Activated T-cell treated with anti-CD3 and anti-CD28 coated beads, Interleukin-2, amount 50 U/mL, for 4 hours (primary cell): ENCODE results near the gene CCDC15. TPM values are rescaled to one million over a fixed set of nuclear protein-coding genes. Genes with fewer than 3 reads are reported as not detected.
"Not testable (repeated sequence)": the region's sequence is repeated elsewhere in the genome, so short reads cannot be mapped to it uniquely, and the experiment has no call there.

Experiments
- ATAC-seq, 2 donors: fragments of 200-7000 bp; cut with Tn5 transposase; one replicate each; pipeline ENCODE4 v1.10.0; 2021
- DNase-seq: peaks from one replicate; pipeline ENCODE4 v3.0.0-alpha.2; 2020
- H3K27me3 Mint-ChIP-seq: one replicate; pipeline ENCODE4 v1.8.0; 2021; ENCODE audit warnings: low read depth, mixed read lengths
- H3K36me3 Mint-ChIP-seq: one replicate; pipeline ENCODE4 v1.8.0; 2022; ENCODE audit warnings: mixed read lengths; ENCODE audit not compliant: insufficient read depth
- H3K4me1 Mint-ChIP-seq: one replicate; pipeline ENCODE4 v1.8.0; 2021; ENCODE audit warnings: low read depth, mixed read lengths
- H3K4me3 Mint-ChIP-seq: one replicate; pipeline ENCODE4 v1.8.0; 2021; ENCODE audit warnings: mild to moderate bottlenecking, moderate library complexity, mixed read lengths
- H3K9me3 Mint-ChIP-seq: one replicate; pipeline ENCODE4 v1.8.0; 2021; ENCODE audit warnings: mixed read lengths
- total RNA-seq, 3 donors: library from RNA; stranded (reverse); gene quantifications; one replicate each; pipeline ENCODE4 v1.2.1, GENCODE V29; 2021

CCDC15 gene
- total RNA-seq, 3 donors from 2014 or later, result 1.4 to 1.6 (median 1.4) TPM

DNA sequence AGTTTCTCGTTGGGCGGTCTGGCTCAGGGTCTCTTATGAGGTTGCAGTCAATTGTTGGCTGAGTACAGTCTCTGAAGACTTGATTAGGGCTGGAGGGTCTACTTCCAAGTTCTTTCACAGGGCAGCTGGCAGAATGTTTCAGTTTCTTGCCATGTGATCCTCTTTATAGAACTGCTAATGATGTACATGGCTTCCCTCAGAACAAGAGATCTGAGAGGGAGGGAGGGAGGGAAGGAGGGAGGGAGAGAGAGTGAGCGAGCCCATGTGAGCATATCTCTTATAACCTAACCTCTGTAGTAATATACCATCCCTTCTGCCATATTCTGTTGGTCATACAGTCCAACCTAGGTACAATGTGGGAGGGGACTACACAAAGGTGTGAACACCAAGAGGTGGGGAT is 2.7 kb upstream of the CCDC15 start:
- Mint-ChIP-seq H3K4me1 (peaks cover 5% of the 10 kb centered on the region), H3K27me3 (no peaks in the 10 kb centered on the region), H3K9me3 (peaks cover 8% of the 10 kb centered on the region), H3K4me3 (no peak overlapping the region), H3K36me3 (peaks cover 3% of the 10 kb centered on the region)
- no peak for DNase-seq
- ATAC-seq, result no peak

DNA sequence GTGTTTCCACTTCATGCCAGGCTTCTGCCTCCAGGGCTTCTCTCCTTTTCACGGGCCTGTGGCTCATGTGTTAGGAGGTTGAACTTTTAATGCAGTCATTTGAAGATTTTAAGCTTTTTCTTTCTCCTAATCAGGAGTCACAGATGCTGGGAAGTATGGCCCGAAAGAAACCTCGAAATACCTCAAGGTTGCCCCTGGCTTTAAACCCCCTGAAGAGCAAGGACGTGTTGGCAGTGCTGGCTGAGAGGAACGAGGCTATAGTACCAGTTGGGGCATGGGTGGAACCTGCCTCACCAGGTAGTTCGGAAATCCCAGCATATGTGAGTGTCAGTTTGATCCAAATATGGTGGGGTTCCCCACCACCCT is 571 bp downstream of the CCDC15 start:
- H3K27me3 Mint-ChIP-seq, result no peaks in the 10 kb centered on the region
- no peak overlapping the region for H3K4me3 Mint-ChIP-seq
- H3K36me3 Mint-ChIP-seq, result no peaks in the 10 kb centered on the region
- ATAC-seq, result no peak
- H3K4me1 Mint-ChIP-seq, result no peaks in the 10 kb centered on the region
- no peak for DNase-seq
- no peaks in the 10 kb centered on the region for H3K9me3 Mint-ChIP-seq

DNA sequence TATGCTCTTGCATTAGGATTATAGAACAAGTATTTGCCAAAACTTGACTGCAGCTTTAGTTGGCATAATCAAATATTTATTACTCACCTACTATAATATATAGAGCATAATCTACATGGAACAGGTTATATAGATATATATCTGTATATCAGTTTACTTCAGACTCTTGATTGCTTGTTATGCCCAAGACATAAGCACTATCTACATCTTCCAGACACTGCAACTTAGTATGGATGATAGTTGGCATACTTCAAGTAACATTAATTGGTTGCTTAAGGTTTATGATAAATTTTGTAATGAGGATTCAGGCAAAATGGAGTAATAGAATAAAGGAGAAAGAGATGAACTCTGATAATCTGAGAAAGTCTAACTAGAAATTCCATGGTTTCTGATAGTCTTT is 1.0 kb downstream of the CCDC15 start:
- DNase-seq, result no peak
- no peaks in the 10 kb centered on the region for H3K4me1 Mint-ChIP-seq
- H3K4me3 Mint-ChIP-seq, result no peak overlapping the region
- H3K27me3 Mint-ChIP-seq, result no peaks in the 10 kb centered on the region
- no peak for ATAC-seq
- no peaks in the 10 kb centered on the region for H3K36me3 Mint-ChIP-seq
- H3K9me3 Mint-ChIP-seq, result no peaks in the 10 kb centered on the region

DNA sequence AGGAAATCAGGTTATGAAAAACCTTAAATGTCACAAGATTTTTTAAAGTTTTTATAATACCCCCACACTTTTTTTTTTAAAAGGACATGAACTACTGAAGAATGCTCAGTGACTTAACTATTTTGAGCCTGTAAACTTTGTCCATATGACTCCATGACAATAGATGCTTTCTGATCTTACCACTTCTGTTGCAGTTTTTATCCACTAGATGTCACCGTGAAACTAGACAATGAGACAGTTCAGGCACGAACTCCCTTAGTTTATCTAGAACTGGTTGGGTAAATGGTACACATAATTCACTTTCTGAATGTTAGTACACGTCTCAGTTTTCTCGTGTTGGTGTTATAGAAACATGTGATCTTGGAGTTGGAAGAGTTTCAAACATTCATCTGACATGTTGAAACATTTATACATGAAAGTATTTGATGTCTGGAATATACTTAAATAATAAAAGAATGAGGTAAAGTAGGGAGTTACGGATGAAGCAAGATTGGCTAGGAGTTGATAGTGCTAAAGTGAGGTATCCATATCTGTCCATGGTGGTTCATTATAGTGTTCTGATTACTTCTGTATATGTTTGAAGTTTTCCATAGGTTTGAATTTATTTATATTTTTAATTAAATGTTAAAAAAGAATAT is 8.1 kb downstream of the CCDC15 start:
- peak; percentile 89 to 90 for ATAC-seq
- DNase-seq, result no peak

DNA sequence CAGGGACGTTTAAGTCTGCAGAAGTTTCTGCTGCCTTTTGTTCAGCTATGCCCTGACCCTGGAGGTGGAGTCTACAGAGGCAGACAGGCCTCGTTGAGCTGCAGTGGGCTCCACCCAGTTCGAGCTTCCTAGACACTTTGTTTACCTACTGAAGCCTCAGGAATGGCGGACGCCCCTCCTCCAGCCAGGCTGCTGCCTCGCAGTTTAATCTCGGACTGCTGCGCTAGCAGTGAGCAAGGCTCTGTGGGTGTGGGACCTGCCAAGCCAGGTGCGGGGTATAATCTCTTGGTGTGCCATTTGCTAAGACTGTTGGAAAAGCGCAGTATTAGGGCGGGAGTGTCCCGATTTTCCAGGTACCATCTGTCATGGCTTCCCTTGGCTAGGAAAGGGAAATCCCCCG is 14.2 kb downstream of the CCDC15 start:
- ATAC-seq, H3K27me3 Mint-ChIP-seq, H3K36me3 Mint-ChIP-seq, H3K4me3 Mint-ChIP-seq, DNase-seq, H3K4me1 Mint-ChIP-seq, H3K9me3 Mint-ChIP-seq: not testable (repeated sequence)

More for the DNA sequence above, 8.1 kb downstream of the CCDC15 start:
- Mint-ChIP-seq H3K27me3 (no peaks in the 10 kb centered on the region), H3K36me3 (peaks cover 4% of the 10 kb centered on the region), H3K4me3 (no peak overlapping the region), H3K4me1 (no peaks in the 10 kb centered on the region), H3K9me3 (no peaks in the 10 kb centered on the region)

DNA sequence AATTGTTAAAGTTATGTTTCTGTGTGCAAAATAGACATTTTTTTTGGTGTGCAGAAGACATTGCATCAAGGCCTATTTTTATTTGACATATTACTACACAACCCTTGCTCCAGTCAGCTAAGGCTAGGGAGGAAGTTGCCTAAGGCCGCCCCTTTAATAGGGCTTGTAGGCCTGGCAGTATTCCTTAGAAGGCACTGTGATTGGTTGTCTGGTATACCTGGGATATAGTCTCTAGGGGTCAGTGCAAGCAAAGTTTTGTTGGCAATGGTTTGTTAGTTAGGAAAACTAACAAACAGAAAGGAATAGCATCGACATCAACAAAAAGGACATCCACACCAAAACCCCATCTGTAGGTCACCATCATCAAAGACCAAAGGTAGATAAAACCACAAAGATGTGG is 16.9 kb downstream of the CCDC15 start:
- ATAC-seq (no peak), DNase-seq (no peak)
- no peaks in the 10 kb centered on the region for H3K27me3 Mint-ChIP-seq
- no peaks in the 10 kb centered on the region for H3K9me3 Mint-ChIP-seq
- H3K4me3 Mint-ChIP-seq, result no peak overlapping the region
- H3K36me3 Mint-ChIP-seq, result peaks cover 7% of the 10 kb centered on the region
- H3K4me1 Mint-ChIP-seq, result no peaks in the 10 kb centered on the region

DNA sequence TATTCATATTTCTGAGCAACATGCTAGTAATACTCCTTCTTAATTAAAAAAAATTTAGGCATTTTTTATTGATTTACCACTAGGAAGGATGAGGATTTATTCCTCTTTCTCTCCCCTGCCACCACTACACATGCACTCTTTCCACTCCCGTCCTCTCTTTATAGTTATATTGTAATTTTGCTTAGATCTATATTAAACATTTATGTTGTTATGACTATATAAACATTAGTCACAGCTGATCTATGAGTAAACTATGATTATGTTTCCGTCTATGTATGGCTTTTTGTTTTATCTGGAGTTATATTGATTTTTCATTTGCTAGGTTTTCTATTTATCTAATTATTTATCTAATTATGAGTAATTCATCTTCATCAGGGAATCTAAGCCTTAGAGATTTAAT is 17.8 kb downstream of the CCDC15 start:
- no peak overlapping the region for H3K4me3 Mint-ChIP-seq
- DNase-seq (no peak), ATAC-seq (no peak)
- H3K9me3 Mint-ChIP-seq, result no peaks in the 10 kb centered on the region
- no peaks in the 10 kb centered on the region for H3K27me3 Mint-ChIP-seq
- peaks cover 7% of the 10 kb centered on the region for H3K36me3 Mint-ChIP-seq
- no peaks in the 10 kb centered on the region for H3K4me1 Mint-ChIP-seq

DNA sequence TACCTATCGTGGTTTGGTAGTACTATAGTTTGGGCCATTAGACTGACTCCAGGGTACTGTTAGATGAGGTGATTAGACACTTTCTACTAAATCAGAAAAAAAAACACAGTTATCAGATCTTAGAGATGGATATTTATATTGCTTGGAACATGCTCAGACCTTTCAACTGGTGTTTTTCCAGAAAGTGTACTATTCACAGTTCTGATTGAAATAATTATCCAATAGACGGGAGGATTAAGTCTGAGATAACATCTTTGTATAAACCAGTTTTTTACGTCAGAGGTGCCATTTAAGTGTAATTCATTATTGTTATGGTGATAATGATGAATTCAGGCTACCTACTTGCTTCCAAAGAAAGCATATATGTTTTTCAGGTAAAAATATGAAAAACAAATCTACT is 22.5 kb downstream of the CCDC15 start:
- no peak for DNase-seq
- peaks cover 33% of the 10 kb centered on the region for H3K9me3 Mint-ChIP-seq
- no peaks in the 10 kb centered on the region for H3K4me1 Mint-ChIP-seq
- no peak for ATAC-seq
- H3K27me3 Mint-ChIP-seq, result no peaks in the 10 kb centered on the region
- H3K36me3 Mint-ChIP-seq, result peaks cover 30% of the 10 kb centered on the region
- H3K4me3 Mint-ChIP-seq, result no peak overlapping the region

DNA sequence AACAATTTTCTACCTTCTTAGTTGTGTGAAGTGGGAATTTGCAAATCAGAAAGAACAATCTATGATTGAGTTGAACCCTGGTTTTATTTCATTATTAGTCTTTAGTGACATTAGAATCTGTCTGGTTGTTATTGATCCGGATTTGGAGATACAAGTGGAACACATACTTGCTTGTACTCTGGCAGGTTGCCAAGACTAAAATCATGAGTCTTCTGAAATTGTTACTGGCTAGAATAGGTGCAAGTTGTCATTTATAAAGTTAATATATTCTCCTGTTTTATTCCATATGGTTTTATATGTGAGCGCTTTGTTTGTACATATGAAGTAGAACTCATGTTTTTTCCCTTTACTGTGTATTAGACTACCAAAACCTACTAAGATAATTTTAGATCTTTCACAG is 23.0 kb downstream of the CCDC15 start:
- Mint-ChIP-seq H3K4me1 (no peaks in the 10 kb centered on the region), H3K4me3 (no peak overlapping the region), H3K27me3 (no peaks in the 10 kb centered on the region), H3K36me3 (peaks cover 33% of the 10 kb centered on the region), H3K9me3 (peaks cover 38% of the 10 kb centered on the region)
- DNase-seq (no peak), ATAC-seq (no peak)

DNA sequence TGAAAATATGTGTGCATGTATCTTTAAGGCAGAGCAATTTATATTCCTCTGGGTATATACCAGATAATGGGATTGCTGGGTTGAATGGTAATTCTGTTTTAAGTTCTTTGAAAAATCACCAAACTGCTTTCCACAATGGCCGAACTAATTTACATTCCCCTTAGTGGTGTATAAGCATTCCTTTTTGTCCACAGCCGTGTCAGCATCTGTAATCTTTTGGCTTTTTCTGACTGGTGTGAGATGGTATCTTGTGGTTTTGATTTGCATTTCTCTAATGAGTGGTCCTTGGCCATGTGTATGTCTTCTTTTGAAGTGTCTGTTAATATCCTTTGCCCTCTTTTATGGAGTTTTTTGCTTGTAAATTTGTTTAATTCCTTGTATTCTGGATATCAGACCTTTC is 24.3 kb downstream of the CCDC15 start:
- H3K27me3 Mint-ChIP-seq, result no peaks in the 10 kb centered on the region
- no peak for ATAC-seq
- peaks cover 51% of the 10 kb centered on the region for H3K9me3 Mint-ChIP-seq
- no peak for DNase-seq
- no peak overlapping the region for H3K4me3 Mint-ChIP-seq
- H3K4me1 Mint-ChIP-seq, result no peaks in the 10 kb centered on the region
- H3K36me3 Mint-ChIP-seq, result peaks cover 45% of the 10 kb centered on the region

DNA sequence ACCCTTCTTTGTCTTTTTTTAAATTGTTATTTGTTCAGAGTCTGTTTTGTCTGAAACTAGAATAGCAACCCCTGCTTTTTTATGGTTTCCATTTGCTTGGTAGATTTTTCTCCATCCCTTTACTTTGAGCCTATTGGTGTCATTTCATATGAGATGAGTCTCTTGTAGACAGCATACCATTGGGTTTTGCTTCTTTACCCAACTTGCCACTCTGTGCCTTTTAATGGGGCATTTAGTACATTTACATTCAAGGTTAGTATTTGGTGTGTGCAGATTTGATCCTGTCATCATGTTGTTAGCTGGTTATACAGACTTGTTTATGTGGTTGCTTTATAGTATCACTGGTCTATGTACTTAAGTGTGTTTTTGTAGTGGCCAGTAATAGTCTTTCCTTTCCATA is 28.0 kb downstream of the CCDC15 start:
- ATAC-seq (no peak), DNase-seq (no peak)
- Mint-ChIP-seq H3K4me1 (no peaks in the 10 kb centered on the region), H3K27me3 (no peaks in the 10 kb centered on the region), H3K4me3 (no peak overlapping the region), H3K36me3 (peaks cover 60% of the 10 kb centered on the region), H3K9me3 (peaks cover 51% of the 10 kb centered on the region)

DNA sequence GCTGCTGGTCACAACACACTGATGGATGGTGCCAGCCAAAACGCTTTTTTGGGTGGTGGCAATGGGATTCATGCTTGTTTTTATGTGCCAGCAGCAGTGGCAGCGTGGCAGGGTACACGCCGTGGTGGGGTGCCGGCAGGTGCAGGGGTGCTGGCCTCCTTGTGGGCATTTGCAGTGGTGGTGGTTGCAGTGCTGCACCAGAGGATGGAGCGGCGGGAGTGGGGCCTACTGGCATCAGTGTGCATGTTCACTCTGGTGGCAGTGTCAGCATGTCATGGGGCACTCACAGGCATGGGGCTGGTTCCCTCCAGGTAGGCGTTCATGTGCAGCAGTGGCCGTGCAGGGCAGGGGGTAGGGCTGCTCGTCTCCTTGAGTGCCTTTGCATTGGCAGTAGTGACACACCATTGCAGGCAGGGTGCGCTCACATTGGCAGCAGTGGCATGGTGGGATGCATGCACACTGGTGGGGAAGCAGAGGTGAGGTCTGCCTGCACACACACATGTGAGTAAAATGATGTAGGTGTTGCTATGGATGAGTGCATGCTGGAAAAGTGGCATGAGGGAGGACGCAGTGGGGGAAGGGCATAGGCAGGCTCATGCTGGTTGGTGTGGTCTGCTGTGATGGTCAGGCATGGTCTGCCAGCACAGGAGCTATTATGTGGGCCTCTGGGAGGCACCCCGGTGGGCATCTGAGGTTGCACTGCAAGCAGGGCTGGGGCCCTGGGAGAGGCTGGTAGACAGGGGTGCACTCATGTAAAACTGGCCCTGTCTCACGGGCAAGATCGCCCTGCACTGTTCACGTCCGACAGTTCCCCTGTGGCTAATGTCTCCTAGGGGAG is 29.9 kb downstream of the CCDC15 start:
- H3K4me1 Mint-ChIP-seq, result no peaks in the 10 kb centered on the region
- ATAC-seq (no peak), DNase-seq (no peak)
- no peaks in the 10 kb centered on the region for H3K27me3 Mint-ChIP-seq
- peaks cover 62% of the 10 kb centered on the region for H3K36me3 Mint-ChIP-seq
- H3K4me3 Mint-ChIP-seq, result no peak overlapping the region
- peaks cover 40% of the 10 kb centered on the region for H3K9me3 Mint-ChIP-seq

DNA sequence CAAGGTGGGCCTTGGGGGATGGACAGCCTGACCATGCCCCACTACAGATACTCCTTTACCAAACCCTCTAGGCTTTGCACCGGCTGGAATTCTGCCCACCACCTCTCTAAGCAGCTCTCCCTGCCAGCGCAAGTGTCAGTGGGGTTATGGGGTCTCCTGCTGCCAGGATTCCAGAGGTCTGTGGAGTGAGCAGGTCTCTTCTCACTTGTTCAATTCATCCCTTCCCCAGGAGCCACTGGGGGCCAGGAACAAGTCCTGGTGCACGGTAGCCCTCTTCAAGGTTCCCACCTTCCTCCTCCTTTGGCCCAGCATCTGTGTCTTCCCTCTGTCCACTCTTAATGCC is 30.5 kb downstream of the CCDC15 start:
- Mint-ChIP-seq H3K27me3 (no peaks in the 10 kb centered on the region), H3K4me3 (no peak overlapping the region), H3K36me3 (peaks cover 60% of the 10 kb centered on the region), H3K9me3 (peaks cover 36% of the 10 kb centered on the region), H3K4me1 (no peaks in the 10 kb centered on the region)
- DNase-seq (no peak), ATAC-seq (no peak)

DNA sequence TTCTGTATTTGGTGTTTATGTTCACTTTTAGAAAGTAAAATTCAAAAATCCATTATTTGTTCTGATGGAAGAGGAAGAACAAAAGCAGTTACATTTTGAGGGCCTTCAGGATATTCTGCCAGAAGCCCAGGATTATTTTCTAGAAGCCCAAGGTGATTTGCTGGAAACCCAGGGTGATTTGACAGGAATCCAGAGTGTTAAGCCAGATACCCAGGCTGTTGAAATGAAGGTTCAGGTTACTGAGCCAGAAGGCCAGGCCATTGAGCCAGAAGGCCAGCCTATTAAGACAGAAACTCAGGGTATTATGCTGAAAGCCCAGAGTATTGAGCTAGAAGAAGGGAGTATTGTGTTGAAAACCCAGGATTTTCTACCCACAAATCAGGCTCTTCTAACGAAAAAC is 33.1 kb downstream of the CCDC15 start:
- H3K4me3 Mint-ChIP-seq, result no peak overlapping the region
- H3K9me3 Mint-ChIP-seq, result peaks cover 11% of the 10 kb centered on the region
- H3K36me3 Mint-ChIP-seq, result peaks cover 40% of the 10 kb centered on the region
- H3K4me1 Mint-ChIP-seq, result no peaks in the 10 kb centered on the region
- no peaks in the 10 kb centered on the region for H3K27me3 Mint-ChIP-seq
- no peak for ATAC-seq
- DNase-seq, result no peak

DNA sequence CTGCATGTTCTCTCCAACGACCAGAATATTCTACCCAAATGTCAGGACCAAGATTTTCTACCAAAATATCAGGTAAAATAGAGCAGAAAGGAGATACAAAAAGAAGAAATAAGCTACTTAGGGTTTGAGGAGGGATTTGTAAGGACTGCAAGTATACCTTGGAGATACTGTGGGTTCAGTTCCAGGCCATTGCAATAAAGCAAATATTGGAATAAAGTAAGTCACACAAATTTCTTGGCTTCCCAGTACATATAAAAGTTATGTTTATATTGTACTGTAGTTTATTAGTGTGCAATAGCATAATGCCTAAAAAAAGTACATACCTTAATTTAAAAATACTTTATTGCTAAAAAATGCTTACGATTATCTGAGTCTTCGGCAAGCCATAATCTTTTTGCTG is 34.1 kb downstream of the CCDC15 start:
- DNase-seq (no peak), ATAC-seq (no peak)
- peaks cover 2% of the 10 kb centered on the region for H3K9me3 Mint-ChIP-seq
- H3K27me3 Mint-ChIP-seq, result no peaks in the 10 kb centered on the region
- H3K36me3 Mint-ChIP-seq, result peaks cover 32% of the 10 kb centered on the region
- H3K4me3 Mint-ChIP-seq, result no peak overlapping the region
- H3K4me1 Mint-ChIP-seq, result no peaks in the 10 kb centered on the region
